Cardiac muscle cell (in vitro differentiated cells and primary cell): ENCODE data around the gene PLA2G4A. TPM values are rescaled to one million over a fixed set of nuclear protein-coding genes. Genes with fewer than 3 reads are reported as not detected.

ENCODE experiments used
- DNase-seq, 2 donors: peaks; one replicate each; pipeline versions ENCODE4 v3.0.0 to v3.0.0-alpha.2; 2010 to 2017; ENCODE audit warnings: low read depth in 1 of 2, low spot score in 1 of 2
- H3K27ac ChIP-seq: fragments of 200-600 bp; sonication (generic); 2 replicates; pipeline ENCODE4 v1.5.1; 2016
- H3K27me3 ChIP-seq: fragments of 200-600 bp; sonication (generic); 2 replicates; pipeline ENCODE4 v1.6.0; 2016; ENCODE audit warnings: control low read depth
- H3K36me3 ChIP-seq: fragments of 200-600 bp; sonication (generic); 2 replicates; pipeline ENCODE4 v1.5.1; 2016; ENCODE audit warnings: control low read depth
- H3K4me1 ChIP-seq: fragments of 200-600 bp; sonication (generic); 2 replicates; pipeline ENCODE4 v1.8.1; 2017; ENCODE audit warnings: low read depth, mild to moderate bottlenecking, mixed run types
- H3K4me3 ChIP-seq: fragments of 200-600 bp; sonication (generic); 2 replicates; pipeline ENCODE4 v1.5.1; 2016; ENCODE audit warnings: mild to moderate bottlenecking
- H3K9me3 ChIP-seq: fragments of 200-600 bp; sonication (generic); 2 replicates; pipeline ENCODE4 v1.5.1; 2017; ENCODE audit warnings: low read depth, mild to moderate bottlenecking, control low read depth
- CTCF ChIP-seq: IDR thresholded peaks from 2 replicates; pipeline ENCODE4 v1.5.1; 2012; ENCODE audit warnings: low read depth, mild to moderate bottlenecking, low read length
- polyA plus RNA-seq: library from polyadenylated mRNA; unstranded; fragments of >200 nt; fragmentation: Nextera tagmentation; extraction: Ambion mirVana; gene quantifications from 2 replicates; pipeline ENCODE4 v1.2.1, GENCODE V29; 2016
- total RNA-seq: library from RNA; depleted of rRNA; stranded (reverse); fragments of >200 nt; gene quantifications from 2 replicates; pipeline ENCODE4 v1.2.3, GENCODE V29; 2016

PLA2G4A gene
- total and polyA plus RNA-seq, 2 experiments from 2014 or later = 0.09 TPM; not detected in 1

- no peak for TF ChIP-seq CTCF
- Histone ChIP-seq H3K27me3 (no peaks in the 10 kb centered on the region), H3K4me1 (no peaks in the 10 kb centered on the region), H3K27ac (no peak overlapping the region), H3K4me3 (no peak overlapping the region), H3K36me3 (no peaks in the 10 kb centered on the region), H3K9me3 (no peaks in the 10 kb centered on the region)
- DNase-seq = no peak
Observed at GRCh38 chr1:186864296-186864695, 35.5 kb downstream of the PLA2G4A start.

- Histone ChIP-seq H3K4me1 (no peaks in the 10 kb centered on the region), H3K4me3 (no peak overlapping the region), H3K27ac (no peak overlapping the region), H3K9me3 (no peaks in the 10 kb centered on the region), H3K36me3 (no peaks in the 10 kb centered on the region), H3K27me3 (no peaks in the 10 kb centered on the region)
- TF ChIP-seq CTCF = no peak
- no peak for DNase-seq
Observed at GRCh38 chr1:186865253-186865652, 36.5 kb downstream of the PLA2G4A start.

GRCh38 chr1:186865857-186866256 is 37.1 kb downstream of the PLA2G4A start:
- no peak overlapping the region for H3K27ac ChIP-seq
- TF ChIP-seq CTCF = no peak
- H3K27me3 ChIP-seq = no peaks in the 10 kb centered on the region
- no peaks in the 10 kb centered on the region for H3K9me3 ChIP-seq
- no peak overlapping the region for H3K4me3 ChIP-seq
- DNase-seq = no peak
- H3K4me1 ChIP-seq = no peaks in the 10 kb centered on the region
- no peaks in the 10 kb centered on the region for H3K36me3 ChIP-seq

GRCh38 chr1:186869526-186870228 is 40.9 kb downstream of the PLA2G4A start:
- H3K4me3 ChIP-seq = no peak overlapping the region
- TF ChIP-seq CTCF = no peak

GRCh38 chr1:186871784-186872183 is 43.0 kb downstream of the PLA2G4A start:
- DNase-seq = no peak
- no peak for TF ChIP-seq CTCF
- no peaks in the 10 kb centered on the region for H3K9me3 ChIP-seq
- no peak overlapping the region for H3K4me3 ChIP-seq
- no peaks in the 10 kb centered on the region for H3K27me3 ChIP-seq
- H3K27ac ChIP-seq = no peak overlapping the region
- no peaks in the 10 kb centered on the region for H3K36me3 ChIP-seq
- H3K4me1 ChIP-seq = no peaks in the 10 kb centered on the region

More at GRCh38 chr1:186869526-186870228, 40.9 kb downstream of the PLA2G4A start:
- H3K27ac ChIP-seq = no peak overlapping the region
- H3K27me3 ChIP-seq = no peaks in the 10 kb centered on the region
- no peaks in the 10 kb centered on the region for H3K4me1 ChIP-seq
- DNase-seq = no peak
- no peaks in the 10 kb centered on the region for H3K36me3 ChIP-seq
- no peaks in the 10 kb centered on the region for H3K9me3 ChIP-seq
